GM18907 (cell line): ENCODE data around the gene GLT6D1.
"Not testable (repeated sequence)": the region's sequence is repeated elsewhere in the genome, so short reads cannot be mapped to it uniquely, and the experiment has no call there.

ENCODE experiments used
- ATAC-seq: cut with Tn5 transposase; IDR thresholded peaks from one replicate; pipeline ENCODE4 v1.9.1; 2021; ENCODE audit warnings: mild to moderate bottlenecking, moderate library complexity; ENCODE audit not compliant: unreplicated experiment

The GLT6D1 gene

GRCh38 chr9:135639196-135639595 lies at the start of gene GLT6D1:
Gene GLT6D1 (minus strand): TSS chr9:135639540. CDS start chr9:135639187, 353 bp downstream.
- no peak for ATAC-seq

- no peak for ATAC-seq
These were observed 49.7 kb upstream of the GLT6D1 start for GRCh38 chr9:135689011-135689410.

- no peak for ATAC-seq
These were observed 47.9 kb upstream of the GLT6D1 start for GRCh38 chr9:135687216-135687615.

GRCh38 chr9:135684691-135685090 lies 45.4 kb upstream of the GLT6D1 start:
- ATAC-seq = no peak

GRCh38 chr9:135683401-135684034 lies 44.2 kb upstream of the GLT6D1 start:
- ATAC-seq = no peak

- no peak for ATAC-seq
These were observed 41.8 kb upstream of the GLT6D1 start for GRCh38 chr9:135681161-135681560.

- ATAC-seq = no peak
These were observed 40.7 kb upstream of the GLT6D1 start for GRCh38 chr9:135680056-135680455.

- ATAC-seq = no peak
These were observed 39.1 kb upstream of the GLT6D1 start for GRCh38 chr9:135678236-135679017.

GRCh38 chr9:135677641-135678168 lies 38.4 kb upstream of the GLT6D1 start:
- ATAC-seq = no peak

GRCh38 chr9:135676891-135677290 lies 37.6 kb upstream of the GLT6D1 start:
- no peak for ATAC-seq

- ATAC-seq = no peak
These were observed 35.6 kb upstream of the GLT6D1 start for GRCh38 chr9:135674977-135675376.

GRCh38 chr9:135673941-135674340 lies 34.6 kb upstream of the GLT6D1 start:
- no peak for ATAC-seq

GRCh38 chr9:135672786-135673185 lies 33.4 kb upstream of the GLT6D1 start:
- not testable (repeated sequence) for ATAC-seq

- ATAC-seq = no peak
These were observed 32.3 kb upstream of the GLT6D1 start for GRCh38 chr9:135671591-135672041.

GRCh38 chr9:135670721-135671590 lies 31.6 kb upstream of the GLT6D1 start:
- no peak for ATAC-seq

GRCh38 chr9:135669616-135670285 lies 30.4 kb upstream of the GLT6D1 start:
- no peak for ATAC-seq

GRCh38 chr9:135669018-135669417 lies 29.7 kb upstream of the GLT6D1 start:
- ATAC-seq = not testable (repeated sequence)

GRCh38 chr9:135667463-135668001 lies 28.2 kb upstream of the GLT6D1 start:
- ATAC-seq = no peak

GRCh38 chr9:135666534-135667462 lies 27.5 kb upstream of the GLT6D1 start:
- ATAC-seq = no peak
